H1 (cell line): ENCODE measurements around the gene TCF7L2. TPM values are rescaled to one million over a fixed set of nuclear protein-coding genes. Genes with fewer than 3 reads are reported as not detected.

Source experiments
- CBX5 ChIP-seq: fragments of 300-800, 300-1000 bp; sonication (generic); IDR thresholded peaks from 2 replicates; pipeline ENCODE4 v1.7.1; 2016; ENCODE audit warnings: antibody characterized with exemption, low read length, low read depth
- ZNF274 ChIP-seq: IDR thresholded peaks from 2 replicates; pipeline ENCODE4 v1.7.0; 2012; ENCODE audit warnings: low read length, borderline replicate concordance; ENCODE audit errors: extremely low read depth
- polyA plus RNA-seq, 7 experiments: library from polyadenylated mRNA; depleted of rRNA in 3 of 7; stranded (reverse) in 5 of 7; unstranded in 2 of 7; fragments of >200 nt in 5 of 7; fragments of 200-250 nt in 2 of 7; gene quantifications; 1 replicate in 5 of 7; 2 replicates in 1 of 7; 4 replicates in 1 of 7; pipeline versions ENCODE4 v1.2.1 to v1.2.3, GENCODE V29; 2011 to 2013; ENCODE audit warnings: missing spikeins in 2 of 7, mixed read lengths in 2 of 7
- total RNA-seq: library from RNA; stranded (reverse); fragmentation: NEBNext Ultra II Directional; extraction: Animal tissue kit (Norgen Biotek cat#: 25700); gene quantifications from 2 replicates; pipeline ENCODE4 v1.2.1, GENCODE V29; 2021

TCF7L2 gene
- total and polyA plus RNA-seq, 2 of the 8 experiments (the other 6 are each of a cell fraction or from before 2014, with no cell fraction given): 33.9 to 67.3 TPM

DNA sequence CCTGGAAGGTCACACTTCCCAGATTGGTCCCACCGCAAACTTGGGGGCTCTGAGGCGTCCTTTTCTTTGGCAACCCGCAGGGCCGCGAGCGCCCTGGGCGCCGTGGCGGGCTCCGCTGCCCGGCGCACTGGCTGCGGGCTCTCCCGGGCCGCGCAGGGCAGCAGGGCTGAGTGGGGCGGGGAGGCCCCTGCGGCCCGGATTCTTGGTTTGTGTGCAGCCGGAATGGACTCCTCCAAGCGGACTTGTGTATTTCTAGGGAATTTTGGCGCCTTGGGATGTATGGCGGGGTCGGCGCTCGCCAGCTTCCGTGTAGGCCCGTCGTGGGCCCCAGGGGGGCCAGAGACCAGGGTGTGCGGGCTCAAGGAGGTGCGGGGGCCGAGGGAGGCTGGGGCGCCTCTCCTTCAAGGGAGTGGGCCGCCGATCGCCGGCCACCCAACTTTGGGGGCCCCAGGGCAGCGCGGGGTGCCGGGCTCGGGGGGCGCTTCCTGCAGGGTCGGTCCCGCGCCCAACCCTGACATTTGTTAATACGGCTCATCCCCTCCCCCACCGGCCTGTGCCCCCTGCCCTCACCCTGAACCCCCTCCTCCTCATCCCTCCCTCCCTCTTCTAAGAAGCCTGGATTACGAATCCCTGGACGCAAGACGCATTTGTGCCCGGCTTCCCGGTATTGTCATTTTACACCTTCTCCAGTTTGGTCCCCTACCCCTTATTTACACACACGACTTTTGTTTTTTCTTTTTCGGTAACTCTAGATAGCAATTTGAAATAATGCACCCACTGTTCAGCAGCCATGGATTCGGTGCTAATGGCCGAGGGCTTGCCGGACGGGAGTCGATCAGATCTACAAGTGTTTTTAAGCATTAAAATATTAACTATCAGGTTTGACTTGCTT is 2.5 kb downstream of the TCF7L2 start (continued):
- TF ChIP-seq CBX5 (no peak), ZNF274 (no peak)
